Spleen (tissue), 11 donors: ENCODE data around the gene PPP2R2B. TPM values are rescaled to one million over a fixed set of nuclear protein-coding genes. Genes with fewer than 3 reads are reported as not detected.

Source experiments
- DNase-seq: peaks from one replicate; pipeline ENCODE4 v3.0.0-alpha.2; 2020
- H3K27ac ChIP-seq, 8 donors: fragments of 200-600 bp; sonication (generic) in 7 of 8; 1 replicate in 4 of 8; 2 replicates in 4 of 8; pipeline versions ENCODE4 v1.5.0 to v1.8.0; 2016 to 2021; ENCODE audit warnings: inconsistent platforms in 4 of 8, mild to moderate bottlenecking in 4 of 8, moderate library complexity in 1 of 8
- H3K27me3 ChIP-seq, 7 donors: fragments of 200-600 bp; sonication (generic) in 6 of 7; replicated peaks in 1 of 7; 1 replicate in 4 of 7; 2 replicates in 3 of 7; pipeline versions ENCODE4 v1.5.0 to v1.8.0; 2016 to 2021; ENCODE audit warnings: inconsistent platforms in 3 of 7, mild to moderate bottlenecking in 1 of 7
- H3K36me3 ChIP-seq, 6 donors: fragments of 200-600 bp; sonication (generic) in 5 of 6; 1 replicate in 4 of 6; 2 replicates in 2 of 6; pipeline versions ENCODE4 v1.5.0 to v1.8.0; 2016 to 2021; ENCODE audit warnings: inconsistent platforms in 2 of 6
- H3K4me1 ChIP-seq, 6 donors: fragments of 200-600 bp; sonication (generic) in 5 of 6; 1 replicate in 3 of 6; 2 replicates in 3 of 6; pipeline versions ENCODE4 v1.5.0 to v1.8.0; 2016 to 2021; ENCODE audit warnings: inconsistent platforms in 3 of 6
- H3K4me3 ChIP-seq, 8 donors: fragments of 200-600 bp; sonication (generic) in 7 of 8; 1 replicate in 4 of 8; 2 replicates in 4 of 8; pipeline versions ENCODE4 v1.5.0 to v1.8.0; 2016 to 2021; ENCODE audit warnings: inconsistent platforms in 4 of 8, mild to moderate bottlenecking in 4 of 8, moderate library complexity in 2 of 8
- H3K9me3 ChIP-seq, 8 donors: fragments of 200-600 bp; sonication (generic) in 7 of 8; 1 replicate in 4 of 8; 2 replicates in 4 of 8; pipeline versions ENCODE4 v1.5.0 to v1.8.0; 2016 to 2021; ENCODE audit warnings: inconsistent platforms in 4 of 8
- CTCF ChIP-seq, 11 experiments: fragments of 200-600 bp in 7 of 11; fragments of 450-650 bp in 4 of 11; sonication (generic) in 4 of 11; IDR thresholded peaks in 8 of 11; conservative IDR thresholded peaks in 3 of 11; 1 replicate in 7 of 11; 2 replicates in 4 of 11; pipeline versions ENCODE4 v1.4.0 to v1.8.0; 2016 to 2021; ENCODE audit warnings: antibody characterized with exemption in 11 of 11, inconsistent platforms in 4 of 11, mild to moderate bottlenecking in 1 of 11
- POLR2A ChIP-seq, 3 donors: fragments of 450-650 bp; IDR thresholded peaks; one replicate each; pipeline ENCODE4 v1.5.1; 2017; ENCODE audit warnings: antibody characterized with exemption in 3 of 3, mild to moderate bottlenecking in 1 of 3
- POLR2AphosphoS5 ChIP-seq, 3 donors: sonication (generic); formaldehyde crosslinking; IDR thresholded peaks; one replicate each; pipeline ENCODE4 v1.5.1; 2017; ENCODE audit warnings: antibody characterized with exemption in 3 of 3
- WGBS, 5 donors: extraction: QIAGEN DNeasy Blood & Tissue Kit in 3 of 5; methylation state at CpG; one replicate each; pipeline versions ENCODE4 v1.1.5 to v1.1.7; 2013 to 2018; 5-methylcytosine and 5-hydroxymethylcytosine counted together
- intact Hi-C: fragments of 100-400 bp; cut with DNase I; formaldehyde crosslinking; loops from one replicate; pipeline ENCODE4 v1.15.0; 2023; ENCODE audit warnings: low total_unique reads
- polyA plus RNA-seq, 3 donors: library from polyadenylated mRNA; stranded (reverse); fragments of 200-250 nt; gene quantifications; one replicate each; pipeline ENCODE4 v1.2.1, GENCODE V29; 2013
- total RNA-seq, 7 donors: library from RNA; depleted of rRNA in 3 of 7; stranded (reverse); fragments of >200 nt in 3 of 7; fragmentation: NEBNext Ultra II Directional in 4 of 7; extraction: Animal tissue kit (Norgen Biotek cat#: 25700) in 4 of 7; gene quantifications; one replicate each; pipeline versions ENCODE4 v1.1.0 to v1.2.1, GENCODE V29; 2016 to 2021
- donor health status: healthy with polysubstance abuse.
- donor health status: DM: no; HTN: no; CAD: no; lungs with moderate emphysema.
- donor health status: DM: no; HTN: no; CAD: no.
- donor health status: Bipolar disorder and iron deficiency.
- donor health status: healthy.
- donor health status: DM: no; HTN: no; CAD: no.
- donor health status: DM: yes; HTN: yes; CAD: no.

The PPP2R2B gene
- total and polyA plus RNA-seq, 10 donors = 0.17 to 9.3 (median 4.1) TPM

- intact Hi-C loops = no loop called here
- WGBS, 5 donors = 79 to 91% (median 80%) methylated on average over 1 of the region's 1 CpG
- Histone ChIP-seq H3K4me3 (no peak overlapping the region), H3K27ac (no peak overlapping the region), H3K9me3 (no peaks in the 10 kb centered on the region), H3K4me1 (no peaks in the 10 kb centered on the region), H3K36me3 (no peaks in the 10 kb centered on the region), H3K27me3 (no peaks in the 10 kb centered on the region)
- TF ChIP-seq CTCF (IDR thresholded peaks at IDR 0.05 in 8 of 11, conservative IDR thresholded peaks at IDR 0.05 in 3 of 11) (peak in 9 of 11 experiments; percentile 19 to 68 (median 51)), POLR2AphosphoS5 (IDR thresholded peaks at IDR 0.05) (no peak)
- DNase-seq = no peak
These were observed 216.3 kb downstream of the PPP2R2B start for GRCh38 chr5:146662229-146662628.

GRCh38 chr5:146660376-146660960 is 218.1 kb downstream of the PPP2R2B start:
- TF ChIP-seq POLR2AphosphoS5 (IDR thresholded peaks at IDR 0.05) = no peak
- no peak for TF ChIP-seq CTCF (IDR thresholded peaks at IDR 0.05 in 8 of 11, conservative IDR thresholded peaks at IDR 0.05 in 3 of 11)
- no peak for TF ChIP-seq POLR2A (IDR thresholded peaks at IDR 0.05)
- no peak for DNase-seq
- Histone ChIP-seq H3K27me3 (no peaks in the 10 kb centered on the region), H3K27ac (no peak overlapping the region), H3K9me3 (no peaks in the 10 kb centered on the region), H3K4me1 (no peaks in the 10 kb centered on the region), H3K4me3 (no peak overlapping the region), H3K36me3 (no peaks in the 10 kb centered on the region)
- intact Hi-C loops = no loop called here
- WGBS, 5 donors = 77 to 90% (median 86%) methylated on average over 3 of the region's 3 CpGs

GRCh38 chr5:146659961-146660360 is 218.6 kb downstream of the PPP2R2B start:
- intact Hi-C loops = loop anchor here (10.0 kb wide), 1 partner anchor 305 kb away; no protein-coding TSS in a partner anchor
- H3K9me3 ChIP-seq = no peaks in the 10 kb centered on the region

More at GRCh38 chr5:146659961-146660360, 218.6 kb downstream of the PPP2R2B start:
- H3K27me3 ChIP-seq = no peaks in the 10 kb centered on the region
- no peak overlapping the region for H3K27ac ChIP-seq
- H3K4me3 ChIP-seq = no peak overlapping the region
- no peaks in the 10 kb centered on the region for H3K4me1 ChIP-seq
- DNase-seq = no peak
- WGBS, 5 donors = 72 to 82% (median 75%) methylated on average over 3 of the region's 3 CpGs
- TF ChIP-seq POLR2A (IDR thresholded peaks at IDR 0.05) (no peak), CTCF (IDR thresholded peaks at IDR 0.05 in 8 of 11, conservative IDR thresholded peaks at IDR 0.05 in 3 of 11) (no peak), POLR2AphosphoS5 (IDR thresholded peaks at IDR 0.05) (no peak)
- no peaks in the 10 kb centered on the region for H3K36me3 ChIP-seq
